Neural cell (in vitro differentiated cells): ENCODE results near the gene DNASE2. TPM values are rescaled to one million over a fixed set of nuclear protein-coding genes. Genes with fewer than 3 reads are reported as not detected.

Source experiments
- H2AFZ ChIP-seq: fragments of 200-600, 300-800 bp; sonication (generic), shearing (Covaris generic); 2 replicates; pipeline ENCODE4 v1.6.0; 2014; ENCODE audit warnings: low read depth, mild to moderate bottlenecking, antibody characterized with exemption, low read length, moderate library complexity
- H3F3A ChIP-seq: fragments of 200-600 bp; shearing (Covaris generic); 2 replicates; pipeline ENCODE4 v1.6.1; 2016; ENCODE audit warnings: mild to moderate bottlenecking, moderate library complexity, mixed read lengths, antibody characterized with exemption, low read length; ENCODE audit not compliant: insufficient read depth, poor library complexity, severe bottlenecking
- H3K27ac ChIP-seq: fragments of 200-600, 300-800 bp; sonication (generic), shearing (Covaris generic); 2 replicates; pipeline ENCODE4 v1.5.1; 2014; ENCODE audit warnings: mild to moderate bottlenecking, low read length, moderate library complexity
- H3K27me3 ChIP-seq: fragments of 300-800, 200-600 bp; sonication (generic), shearing (Covaris generic); 2 replicates; pipeline ENCODE4 v1.6.0; 2014; ENCODE audit warnings: mild to moderate bottlenecking, low read depth, low read length, moderate library complexity; ENCODE audit not compliant: insufficient read depth
- H3K36me3 ChIP-seq: fragments of 300-800, 200-600 bp; sonication (generic), shearing (Covaris generic); 2 replicates; pipeline ENCODE4 v1.5.1; 2014; ENCODE audit warnings: mild to moderate bottlenecking, antibody characterized with exemption, low read length, moderate library complexity; ENCODE audit not compliant: insufficient read depth
- H3K4me2 ChIP-seq: fragments of 300-800, 200-600 bp; sonication (generic), shearing (Covaris generic); 2 replicates; pipeline ENCODE4 v1.6.0; 2014; ENCODE audit warnings: mild to moderate bottlenecking, low read length
- H3K4me3 ChIP-seq: fragments of 300-800, 200-600 bp; sonication (generic), shearing (Covaris generic); 2 replicates; pipeline ENCODE4 v1.5.1; 2014; ENCODE audit warnings: mild to moderate bottlenecking, low read length, moderate library complexity
- H3K79me2 ChIP-seq: fragments of 200-600 bp; shearing (Covaris generic); replicated peaks from 2 replicates; pipeline ENCODE4 v1.6.0; 2014; ENCODE audit warnings: mild to moderate bottlenecking, low read length, moderate library complexity; ENCODE audit not compliant: insufficient read depth
- H3K9ac ChIP-seq: fragments of 300-800, 200-600 bp; sonication (generic), shearing (Covaris generic); 2 replicates; pipeline ENCODE4 v1.6.1; 2016; ENCODE audit warnings: mild to moderate bottlenecking, low read length, mixed read lengths
- H3K9me2 ChIP-seq: fragments of 200-600 bp; shearing (Covaris generic); 2 replicates; pipeline ENCODE4 v1.6.1; 2016; ENCODE audit warnings: mild to moderate bottlenecking, low read length, mixed read lengths; ENCODE audit not compliant: insufficient read depth
- H3K9me3 ChIP-seq: fragments of 200-600, 300-800 bp; sonication (generic), shearing (Covaris generic); 2 replicates; pipeline ENCODE4 v1.6.1; 2016; ENCODE audit warnings: mild to moderate bottlenecking, mixed run types, low read length, moderate library complexity, mixed read lengths
- H4K20me1 ChIP-seq: fragments of 200-600 bp; shearing (Covaris generic); 2 replicates; pipeline ENCODE4 v1.6.1; 2016; ENCODE audit warnings: mild to moderate bottlenecking, mixed run types; ENCODE audit not compliant: insufficient read depth
- EP300 ChIP-seq: fragments of 450-650 bp; conservative IDR thresholded peaks from 2 replicates; pipeline ENCODE4 v1.6.1; 2014; ENCODE audit warnings: antibody characterized with exemption, mild to moderate bottlenecking, moderate library complexity; ENCODE audit not compliant: poor library complexity, severe bottlenecking
- EZH2 ChIP-seq: fragments of 200-600, 300-800 bp; shearing (Covaris generic), sonication (generic); IDR thresholded peaks from 2 replicates; pipeline ENCODE4 v1.6.1; 2014; ENCODE audit warnings: antibody characterized with exemption, low read length, borderline replicate concordance, mild to moderate bottlenecking; ENCODE audit not compliant: insufficient read depth, poor library complexity, severe bottlenecking
- MXI1 ChIP-seq: fragments of 450-650 bp; conservative IDR thresholded peaks from 2 replicates; pipeline ENCODE4 v1.6.1; 2014; ENCODE audit warnings: antibody characterized with exemption, mild to moderate bottlenecking; ENCODE audit not compliant: poor library complexity, severe bottlenecking
- POLR2AphosphoS5 ChIP-seq: IDR thresholded peaks from 2 replicates; pipeline ENCODE4 v1.6.1; 2012
- RAD21 ChIP-seq: fragments of 450-650 bp; conservative IDR thresholded peaks from 2 replicates; pipeline ENCODE4 v1.6.1; 2014; ENCODE audit warnings: antibody characterized with exemption, mild to moderate bottlenecking, moderate library complexity
- SMC3 ChIP-seq: fragments of 450-650 bp; conservative IDR thresholded peaks from 2 replicates; pipeline ENCODE4 v1.6.1; 2014; ENCODE audit warnings: antibody characterized with exemption, mild to moderate bottlenecking, moderate library complexity; ENCODE audit not compliant: poor library complexity
- TAF1 ChIP-seq: IDR thresholded peaks from 2 replicates; pipeline ENCODE4 v1.6.1; 2012; ENCODE audit warnings: low read depth
- polyA plus RNA-seq: library from polyadenylated mRNA; depleted of rRNA; stranded (reverse); fragments of >200 nt; gene quantifications from 2 replicates; pipeline ENCODE4 v1.2.3, GENCODE V29; 2014
- TF ChIP-seq, protein P1 (sequence below): fragments of 450-650 bp; IDR thresholded peaks from 2 replicates; pipeline ENCODE4 v1.5.1; 2014; ENCODE audit warnings: antibody characterized with exemption, mild to moderate bottlenecking, moderate library complexity; ENCODE audit not compliant: poor library complexity, severe bottlenecking
- TF ChIP-seq, protein P2 (sequence below): IDR thresholded peaks from 2 replicates; pipeline ENCODE4 v1.6.1; 2012; ENCODE audit warnings: borderline replicate concordance

DNASE2 gene
- polyA plus RNA-seq, 1 donor from 2014 or later: 0.59 TPM

DNA sequence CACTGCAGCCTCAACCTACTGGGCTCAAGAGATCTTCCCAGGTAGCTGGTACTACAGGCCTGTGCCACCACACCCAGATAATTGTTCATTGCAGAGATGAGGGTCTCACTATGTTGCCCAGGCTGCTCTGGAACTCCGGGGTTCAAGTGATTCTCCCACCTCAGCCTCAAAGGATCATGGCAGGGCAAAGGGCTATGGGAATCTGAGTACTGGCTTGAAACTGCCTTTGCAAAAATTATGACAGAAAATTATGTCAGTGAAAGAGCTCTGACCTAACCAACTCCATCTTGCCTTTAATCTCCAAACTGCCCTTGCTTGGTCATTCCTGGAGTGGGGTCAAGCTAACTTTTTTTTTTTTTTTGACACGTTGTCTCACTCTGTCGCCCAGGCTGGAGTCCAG, 1.3 kb upstream of the DNASE2 start:
- Histone ChIP-seq H3F3A (no peaks in the 10 kb centered on the region), H2AFZ (no peak overlapping the region), H3K4me2 (no peak overlapping the region), H3K27ac (no peak overlapping the region), H3K27me3 (peaks cover 55% of the 10 kb centered on the region), H3K9ac (no peak overlapping the region), H3K4me3 (no peak overlapping the region), H4K20me1 (no peaks in the 10 kb centered on the region), H3K36me3 (no peaks in the 10 kb centered on the region), H3K9me3 (no peaks in the 10 kb centered on the region), H3K9me2 (no peaks in the 10 kb centered on the region), H3K79me2 (no peaks in the 10 kb centered on the region)
- TF ChIP-seq, protein P1, sequence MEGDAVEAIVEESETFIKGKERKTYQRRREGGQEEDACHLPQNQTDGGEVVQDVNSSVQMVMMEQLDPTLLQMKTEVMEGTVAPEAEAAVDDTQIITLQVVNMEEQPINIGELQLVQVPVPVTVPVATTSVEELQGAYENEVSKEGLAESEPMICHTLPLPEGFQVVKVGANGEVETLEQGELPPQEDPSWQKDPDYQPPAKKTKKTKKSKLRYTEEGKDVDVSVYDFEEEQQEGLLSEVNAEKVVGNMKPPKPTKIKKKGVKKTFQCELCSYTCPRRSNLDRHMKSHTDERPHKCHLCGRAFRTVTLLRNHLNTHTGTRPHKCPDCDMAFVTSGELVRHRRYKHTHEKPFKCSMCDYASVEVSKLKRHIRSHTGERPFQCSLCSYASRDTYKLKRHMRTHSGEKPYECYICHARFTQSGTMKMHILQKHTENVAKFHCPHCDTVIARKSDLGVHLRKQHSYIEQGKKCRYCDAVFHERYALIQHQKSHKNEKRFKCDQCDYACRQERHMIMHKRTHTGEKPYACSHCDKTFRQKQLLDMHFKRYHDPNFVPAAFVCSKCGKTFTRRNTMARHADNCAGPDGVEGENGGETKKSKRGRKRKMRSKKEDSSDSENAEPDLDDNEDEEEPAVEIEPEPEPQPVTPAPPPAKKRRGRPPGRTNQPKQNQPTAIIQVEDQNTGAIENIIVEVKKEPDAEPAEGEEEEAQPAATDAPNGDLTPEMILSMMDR: no peak
- no peak for TF ChIP-seq RAD21
- TF ChIP-seq MXI1: no peak
- no peak for TF ChIP-seq TAF1
- no peak for TF ChIP-seq EP300
- TF ChIP-seq SMC3: no peak
- no peak for TF ChIP-seq EZH2
- TF ChIP-seq, protein P2, sequence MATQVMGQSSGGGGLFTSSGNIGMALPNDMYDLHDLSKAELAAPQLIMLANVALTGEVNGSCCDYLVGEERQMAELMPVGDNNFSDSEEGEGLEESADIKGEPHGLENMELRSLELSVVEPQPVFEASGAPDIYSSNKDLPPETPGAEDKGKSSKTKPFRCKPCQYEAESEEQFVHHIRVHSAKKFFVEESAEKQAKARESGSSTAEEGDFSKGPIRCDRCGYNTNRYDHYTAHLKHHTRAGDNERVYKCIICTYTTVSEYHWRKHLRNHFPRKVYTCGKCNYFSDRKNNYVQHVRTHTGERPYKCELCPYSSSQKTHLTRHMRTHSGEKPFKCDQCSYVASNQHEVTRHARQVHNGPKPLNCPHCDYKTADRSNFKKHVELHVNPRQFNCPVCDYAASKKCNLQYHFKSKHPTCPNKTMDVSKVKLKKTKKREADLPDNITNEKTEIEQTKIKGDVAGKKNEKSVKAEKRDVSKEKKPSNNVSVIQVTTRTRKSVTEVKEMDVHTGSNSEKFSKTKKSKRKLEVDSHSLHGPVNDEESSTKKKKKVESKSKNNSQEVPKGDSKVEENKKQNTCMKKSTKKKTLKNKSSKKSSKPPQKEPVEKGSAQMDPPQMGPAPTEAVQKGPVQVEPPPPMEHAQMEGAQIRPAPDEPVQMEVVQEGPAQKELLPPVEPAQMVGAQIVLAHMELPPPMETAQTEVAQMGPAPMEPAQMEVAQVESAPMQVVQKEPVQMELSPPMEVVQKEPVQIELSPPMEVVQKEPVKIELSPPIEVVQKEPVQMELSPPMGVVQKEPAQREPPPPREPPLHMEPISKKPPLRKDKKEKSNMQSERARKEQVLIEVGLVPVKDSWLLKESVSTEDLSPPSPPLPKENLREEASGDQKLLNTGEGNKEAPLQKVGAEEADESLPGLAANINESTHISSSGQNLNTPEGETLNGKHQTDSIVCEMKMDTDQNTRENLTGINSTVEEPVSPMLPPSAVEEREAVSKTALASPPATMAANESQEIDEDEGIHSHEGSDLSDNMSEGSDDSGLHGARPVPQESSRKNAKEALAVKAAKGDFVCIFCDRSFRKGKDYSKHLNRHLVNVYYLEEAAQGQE: no peak
- no peak for TF ChIP-seq POLR2AphosphoS5

DNA sequence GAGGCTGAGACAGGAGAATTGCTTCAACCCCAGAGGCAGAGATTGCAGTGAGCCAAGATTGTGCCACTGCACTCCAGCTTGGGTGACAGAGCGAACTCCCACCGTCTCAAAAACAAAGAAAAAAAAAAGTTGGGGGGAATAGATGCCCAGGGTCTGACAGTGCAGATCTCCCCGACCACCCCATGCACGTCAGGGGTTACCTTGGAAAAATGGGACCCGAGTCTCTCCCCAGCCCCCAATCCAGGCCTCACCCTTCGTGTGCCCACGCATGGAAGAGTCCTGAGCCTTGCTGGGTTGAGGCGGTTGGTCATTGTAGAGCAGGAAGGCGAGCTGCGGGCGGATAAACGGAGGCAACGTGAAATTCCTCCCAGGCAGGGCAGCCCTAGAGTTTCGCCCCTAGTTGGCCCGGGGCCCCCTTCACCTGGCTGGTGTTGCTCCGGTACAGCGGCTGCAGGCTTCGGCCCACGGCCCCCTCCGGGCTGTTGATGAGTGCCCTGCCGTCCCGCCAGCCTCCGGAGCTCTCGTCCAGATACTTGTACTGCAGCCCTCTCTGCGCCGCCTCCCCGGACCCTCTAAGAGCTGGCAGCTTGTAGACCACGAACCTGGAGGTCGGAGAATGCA, 588 bp downstream of the DNASE2 start:
- Histone ChIP-seq H3K4me3 (peak overlapping the region; percentile 59), H3K27ac (no peak overlapping the region), H3K9me2 (no peaks in the 10 kb centered on the region), H3K4me2 (no peak overlapping the region), H3K9ac (peak overlapping the region; percentile 16), H4K20me1 (no peaks in the 10 kb centered on the region), H3K27me3 (peaks cover 36% of the 10 kb centered on the region), H3K79me2 (no peaks in the 10 kb centered on the region), H3F3A (no peaks in the 10 kb centered on the region), H3K36me3 (no peaks in the 10 kb centered on the region), H3K9me3 (no peaks in the 10 kb centered on the region), H2AFZ (no peak overlapping the region)
- TF ChIP-seq EZH2 (no peak), EP300 (no peak), POLR2AphosphoS5 (no peak), SMC3 (no peak), TAF1 (no peak), MXI1 (no peak), RAD21 (no peak)
- TF ChIP-seq, protein P2: no peak
- TF ChIP-seq, protein P1: no peak
